GM21390 (cell line): Measurements from ENCODE around the gene IL1RL1.
"Not testable (repeated sequence)": the region's sequence is repeated elsewhere in the genome, so short reads cannot be mapped to it uniquely, and the experiment has no call there.

ENCODE experiments used
- ATAC-seq: cut with Tn5 transposase; IDR thresholded peaks from one replicate; pipeline ENCODE4 v1.9.1; 2021; ENCODE audit not compliant: unreplicated experiment

Gene IL1RL1

DNA sequence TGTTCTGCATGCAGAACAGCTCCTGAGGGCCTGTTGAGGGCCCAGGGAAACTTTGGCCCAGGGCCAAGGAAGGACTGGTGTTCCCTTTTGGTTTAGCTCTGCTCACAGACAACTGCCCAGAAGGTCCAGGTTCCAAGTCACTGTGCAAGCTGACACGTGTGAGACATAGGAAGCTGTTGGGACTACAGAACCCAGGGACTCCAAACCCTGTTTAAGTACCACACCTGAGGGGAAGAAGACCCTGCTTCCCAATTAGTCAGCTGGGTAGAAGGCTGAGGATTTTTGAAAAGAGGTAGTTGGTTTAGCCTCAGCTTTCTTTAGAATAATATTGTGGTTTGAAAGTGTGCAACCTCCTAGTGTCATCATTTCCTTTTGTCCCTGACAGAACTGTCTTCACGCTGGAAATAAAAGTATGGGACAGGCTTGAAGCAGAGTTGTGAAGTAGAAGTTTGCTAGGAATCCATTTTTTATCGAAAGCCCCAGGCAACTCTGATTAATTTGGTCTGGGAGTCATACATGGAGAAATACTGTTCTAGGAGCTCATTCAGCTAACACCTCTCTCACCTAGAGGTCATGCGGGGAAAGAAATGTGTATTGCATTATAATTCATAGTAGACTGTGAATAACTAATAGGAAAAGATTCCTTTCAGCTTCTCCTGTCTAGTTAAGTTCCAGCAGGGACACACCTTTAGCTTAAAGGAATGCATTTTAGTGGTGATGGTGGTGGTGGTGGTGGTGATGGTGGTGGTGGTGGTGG is 19.9 kb upstream of the IL1RL1 start:
- ATAC-seq, result no peak

DNA sequence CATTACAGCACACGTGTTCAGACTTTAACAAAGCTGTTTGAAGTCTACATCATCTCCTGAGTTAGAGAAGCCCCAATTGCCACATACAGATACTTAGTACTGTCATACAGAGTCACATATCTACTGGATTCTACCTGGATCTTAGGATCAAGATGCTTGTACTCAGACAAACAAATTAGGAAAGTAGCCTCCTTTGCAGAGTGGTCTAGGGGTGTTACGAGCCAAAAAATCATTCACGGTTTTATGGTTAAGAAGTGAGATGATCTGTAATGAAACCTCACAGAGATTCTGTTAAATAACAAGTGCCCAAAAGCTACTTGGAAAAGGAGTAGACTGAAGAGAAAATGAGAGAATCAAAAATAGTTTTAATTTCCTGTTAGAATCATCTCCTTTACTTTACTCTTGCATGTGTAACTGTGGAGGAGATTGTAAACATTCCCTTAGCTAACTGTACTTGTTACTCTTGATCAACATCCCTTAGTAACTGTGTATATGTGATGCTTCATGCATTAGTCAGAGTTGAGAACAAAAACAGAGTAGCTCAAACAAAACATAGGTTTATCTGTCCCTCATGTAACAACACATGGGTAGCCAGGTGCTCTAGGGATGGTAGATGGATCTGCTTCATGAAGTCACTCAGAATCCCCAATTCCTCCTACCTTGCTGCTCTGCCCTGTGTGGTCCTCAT is 16.4 kb upstream of the IL1RL1 start:
- no peak for ATAC-seq

DNA sequence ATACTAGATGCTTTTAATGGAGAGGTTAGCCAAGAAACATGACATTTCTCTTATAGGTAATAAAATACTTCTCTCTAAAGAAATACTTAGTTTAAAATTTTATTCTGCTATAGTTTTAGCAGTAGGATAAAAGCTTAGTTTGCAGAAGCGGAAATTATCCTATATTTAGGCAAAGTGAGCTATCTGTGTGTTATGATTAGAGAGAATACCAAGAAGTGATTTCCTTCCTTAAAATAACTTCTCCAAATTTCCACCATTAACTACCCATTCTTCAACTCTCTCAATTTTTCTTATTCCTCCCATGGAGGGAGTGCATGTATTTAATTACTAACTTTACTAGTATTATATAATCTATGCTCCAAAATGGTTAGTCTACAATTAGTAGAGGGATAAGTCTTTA is 15.8 kb upstream of the IL1RL1 start:
- no peak for ATAC-seq

DNA sequence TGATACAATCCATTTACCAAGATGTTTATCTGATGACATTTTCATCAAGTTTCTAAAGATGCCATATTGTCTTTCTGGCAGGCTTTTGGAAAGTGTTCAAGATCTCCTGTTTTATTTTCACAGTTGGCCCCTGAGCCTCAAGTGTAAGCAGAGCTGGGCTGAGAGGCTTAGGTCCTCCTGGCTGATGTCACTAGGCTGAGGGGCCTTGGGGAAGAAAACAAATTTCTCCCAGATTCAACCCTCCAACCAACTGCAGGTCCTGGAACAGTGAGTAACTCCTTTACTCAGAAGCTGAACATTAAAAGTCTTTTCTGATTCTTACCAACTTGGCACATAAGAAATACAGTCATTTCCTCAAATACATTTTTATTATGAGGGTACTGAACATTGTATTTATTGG is 14.9 kb upstream of the IL1RL1 start:
- no peak for ATAC-seq

DNA sequence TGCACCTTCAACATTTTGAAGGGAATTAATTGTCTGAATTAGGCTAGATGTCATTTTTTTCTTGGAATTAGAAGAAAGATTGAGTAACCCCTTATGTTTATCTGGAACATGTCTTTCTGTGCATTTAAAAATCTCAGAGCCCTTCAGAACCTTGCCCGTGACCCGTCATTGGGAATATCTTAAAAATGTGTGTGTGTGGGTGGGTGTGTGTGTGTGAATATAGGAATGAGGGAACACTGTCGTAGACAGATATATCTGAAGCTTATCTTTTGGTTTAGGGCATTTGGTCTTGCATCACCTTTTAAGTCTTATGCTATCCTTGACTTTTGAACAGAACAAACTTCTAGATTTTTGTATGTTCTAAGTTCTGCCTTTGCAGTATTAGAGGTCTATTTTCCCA is 13.5 kb upstream of the IL1RL1 start:
- no peak for ATAC-seq

DNA sequence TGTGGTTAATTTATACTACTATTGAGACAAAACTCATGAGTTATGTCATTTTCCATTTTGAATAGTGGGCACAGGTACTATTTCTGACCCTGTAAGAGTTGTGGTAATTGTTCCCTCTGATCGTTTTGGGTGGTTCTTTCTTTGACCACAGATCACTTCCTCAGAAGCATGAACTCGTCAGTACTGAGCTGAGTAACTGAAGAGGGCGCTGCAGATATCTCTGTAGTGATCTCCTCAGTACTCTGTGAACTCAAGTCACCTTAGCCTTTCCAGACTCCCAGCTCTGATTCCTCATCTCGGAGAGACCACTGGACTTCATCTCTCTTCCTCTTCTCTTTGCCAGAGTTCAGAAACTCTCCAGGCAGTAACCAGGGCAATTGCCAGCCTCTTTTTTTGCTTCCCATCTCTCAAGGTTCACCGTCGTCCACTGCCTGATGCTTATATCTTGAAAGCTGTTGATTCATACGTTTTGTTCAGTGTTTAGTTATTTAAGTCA is 9.4 kb upstream of the IL1RL1 start:
- ATAC-seq, result peak; percentile 87

DNA sequence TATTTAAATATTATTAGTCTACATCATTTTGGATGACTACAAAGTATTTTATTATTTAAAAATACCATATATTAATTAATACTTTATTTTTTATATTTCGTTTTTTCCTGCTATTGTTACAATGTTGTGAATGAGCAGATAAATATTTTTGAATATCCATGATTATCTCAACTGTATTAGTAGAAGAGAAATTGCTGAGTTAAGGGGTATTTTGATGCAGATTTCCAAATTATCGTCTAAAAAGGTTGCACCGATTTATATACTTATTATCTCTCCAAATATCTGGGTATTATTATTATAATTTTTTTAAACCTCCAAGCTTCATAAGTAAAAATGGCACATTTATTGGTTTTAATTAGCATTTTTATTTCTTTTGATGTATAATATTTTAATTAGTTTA is 8.9 kb upstream of the IL1RL1 start:
- ATAC-seq, result no peak

DNA sequence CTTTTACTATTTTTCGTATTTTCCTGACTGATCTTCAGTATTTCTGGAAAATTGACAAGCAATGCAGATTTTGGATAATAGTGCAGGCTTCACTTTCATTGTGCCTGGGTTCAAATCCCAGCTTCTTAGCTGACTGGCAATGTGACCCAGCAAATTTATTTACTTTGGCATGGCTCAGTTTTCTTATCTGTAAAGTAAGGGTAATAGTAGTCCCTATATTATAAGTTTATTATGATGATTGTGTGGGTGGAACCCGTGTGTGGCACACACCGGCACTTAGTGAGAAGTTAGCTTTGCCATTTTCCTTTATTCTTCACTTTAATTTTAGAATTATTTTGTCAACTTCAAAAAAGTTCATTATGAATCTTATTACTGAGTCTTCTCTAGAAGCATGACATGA is 7.8 kb upstream of the IL1RL1 start:
- ATAC-seq, result no peak

DNA sequence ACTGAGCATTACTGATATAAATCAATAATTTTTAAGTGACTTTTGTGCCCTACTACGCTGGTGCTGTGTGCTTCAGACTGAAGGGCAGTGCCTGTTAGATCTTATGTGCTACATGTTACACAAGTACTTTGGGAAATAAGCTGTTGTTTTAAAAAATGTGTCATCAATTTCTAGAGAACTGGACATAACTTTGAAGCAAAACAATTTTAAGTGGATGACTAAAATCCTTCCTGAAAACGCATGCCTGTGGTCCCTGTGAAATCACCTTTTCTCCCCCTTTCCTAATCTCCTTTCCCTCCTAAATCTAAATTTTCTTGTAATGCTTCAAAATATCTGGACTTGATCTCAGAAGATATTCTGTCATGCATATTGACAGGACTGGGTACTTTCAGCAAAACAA is 7.1 kb upstream of the IL1RL1 start:
- no peak for ATAC-seq

DNA sequence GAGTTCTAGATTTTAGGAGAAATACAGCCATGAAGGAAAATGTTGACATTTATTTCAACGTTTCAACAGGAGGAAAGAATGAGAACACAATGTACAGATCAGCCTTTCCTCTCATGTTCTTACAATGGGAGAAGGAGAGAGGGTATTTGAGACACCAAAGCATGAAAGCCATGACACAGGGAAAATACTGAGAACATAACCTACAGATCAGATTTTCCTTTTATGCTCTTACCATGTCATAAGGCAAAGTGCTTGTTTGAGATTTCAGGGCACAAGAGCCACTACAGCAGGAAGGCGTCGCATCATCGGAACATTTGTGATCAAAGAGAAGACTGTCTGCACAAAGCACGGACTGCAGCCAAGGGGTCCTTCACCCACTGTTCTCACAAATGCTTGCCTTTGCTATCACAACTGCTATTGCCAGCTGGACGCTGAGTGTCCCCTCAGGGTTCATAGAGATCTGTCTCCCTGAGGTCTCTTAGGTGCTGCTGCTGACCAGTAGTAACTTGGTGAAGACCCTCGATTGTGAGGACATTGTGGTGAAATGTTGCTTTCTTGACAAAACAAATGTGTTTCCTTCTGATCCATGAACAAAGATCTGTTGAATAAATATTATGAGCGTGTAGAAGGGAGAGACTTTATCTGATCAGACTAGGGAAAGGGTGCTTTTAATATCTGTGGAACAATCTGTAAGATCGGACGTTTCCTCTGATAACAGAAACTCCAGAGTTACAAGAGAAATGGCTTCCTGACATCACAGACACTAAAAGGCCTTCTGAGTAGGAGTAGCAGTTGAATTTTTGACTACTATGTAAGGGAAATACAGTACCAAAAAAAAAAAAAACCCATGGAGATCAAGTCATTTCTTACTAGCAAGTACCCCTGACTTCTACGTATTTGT is 6.4 kb upstream of the IL1RL1 start:
- no peak for ATAC-seq

DNA sequence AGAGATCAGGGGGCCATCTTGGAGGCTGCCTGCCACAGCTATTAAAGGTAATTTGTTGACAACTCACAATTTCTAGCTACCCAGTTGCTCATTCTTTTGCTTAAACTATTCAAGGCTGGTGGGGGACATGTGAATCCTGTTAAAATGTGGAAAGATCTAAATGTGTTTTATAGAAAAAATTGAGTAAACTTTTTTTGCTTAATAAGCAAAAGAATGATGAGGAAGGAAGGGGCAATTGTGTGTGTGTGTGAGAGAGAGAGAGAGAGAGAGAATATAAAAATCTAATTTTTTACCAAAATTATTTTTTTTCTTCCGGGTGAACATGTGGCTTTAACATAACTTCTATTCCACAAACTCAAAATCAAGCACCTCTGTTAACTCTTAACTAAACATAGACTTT is 5.2 kb upstream of the IL1RL1 start:
- no peak for ATAC-seq

DNA sequence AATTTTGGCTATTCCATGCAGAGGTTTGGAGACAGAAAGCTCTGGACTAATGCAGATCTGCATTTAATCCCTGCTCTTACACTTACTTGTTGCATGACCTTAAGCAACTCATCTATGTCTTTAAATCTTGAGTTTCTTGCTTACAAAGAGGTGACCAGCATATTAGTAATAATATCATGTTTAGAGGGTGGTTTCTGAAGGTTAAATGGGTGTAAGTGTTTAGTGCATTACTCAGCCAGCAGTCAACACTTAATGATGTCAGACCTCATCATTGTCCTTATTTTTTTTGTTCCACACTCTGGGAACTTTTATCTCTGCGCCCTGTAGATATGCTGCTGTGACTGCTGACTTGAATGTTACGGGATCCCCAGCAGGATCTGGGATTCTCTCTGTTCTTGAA is 1.7 kb downstream of the IL1RL1 start:
- no peak for ATAC-seq

DNA sequence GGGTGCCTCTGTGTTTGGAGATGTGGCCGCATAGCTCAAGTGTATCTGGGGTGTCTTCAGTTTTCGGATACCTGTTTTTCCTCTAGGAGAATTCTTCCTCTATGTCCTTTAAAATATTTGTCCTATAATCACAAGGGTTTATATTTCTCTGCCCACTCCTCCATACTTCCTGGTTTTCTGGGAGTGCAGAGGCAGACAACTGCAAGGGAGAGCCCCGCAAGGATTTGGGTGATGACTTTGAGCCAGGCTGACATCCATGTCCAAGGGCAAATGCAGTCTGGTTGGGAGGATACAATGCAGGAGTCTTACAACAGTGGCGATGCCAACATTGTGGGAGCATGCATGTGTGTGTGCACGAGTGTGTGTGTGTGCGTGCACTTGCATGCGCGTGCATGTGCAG is 2.1 kb downstream of the IL1RL1 start:
- ATAC-seq, result no peak

DNA sequence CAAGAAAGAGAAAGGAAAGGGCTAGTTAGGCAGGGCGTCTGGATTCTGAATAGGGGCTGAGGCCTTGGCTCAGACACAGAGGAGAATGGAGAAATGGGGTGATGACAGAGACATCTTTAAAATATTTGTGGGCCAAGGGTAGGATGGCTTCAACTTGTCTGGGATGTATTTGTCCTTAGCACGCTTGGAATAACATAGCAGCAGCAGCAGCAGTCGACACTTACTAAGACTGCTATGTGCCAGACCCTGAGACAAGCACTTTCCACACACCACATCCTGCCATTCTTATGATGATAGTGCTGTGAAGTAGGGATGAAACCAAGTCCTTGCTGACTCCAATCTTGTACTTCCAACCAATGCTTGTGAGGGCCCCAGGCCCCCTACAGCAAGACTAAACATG is 2.6 kb downstream of the IL1RL1 start:
- ATAC-seq, result no peak

DNA sequence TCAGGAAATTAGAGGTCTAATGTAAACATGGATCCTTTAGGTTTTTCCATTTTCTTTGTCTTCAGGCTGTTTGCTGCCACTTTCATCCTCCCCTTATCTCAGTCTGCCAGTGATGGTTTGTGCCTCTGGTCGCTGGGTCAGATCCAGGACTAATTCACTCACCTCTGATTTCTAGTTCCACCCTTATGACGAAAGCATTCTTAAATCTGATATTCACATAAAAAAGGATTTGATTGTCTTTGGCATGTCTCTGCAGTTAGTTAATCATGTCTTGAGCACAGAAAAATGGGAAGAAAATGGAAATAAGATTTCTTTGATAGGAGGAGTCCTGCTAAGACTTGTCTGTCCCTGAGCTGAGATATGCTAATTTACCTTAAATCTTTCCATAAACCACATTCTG is 4.6 kb downstream of the IL1RL1 start:
- no peak for ATAC-seq

DNA sequence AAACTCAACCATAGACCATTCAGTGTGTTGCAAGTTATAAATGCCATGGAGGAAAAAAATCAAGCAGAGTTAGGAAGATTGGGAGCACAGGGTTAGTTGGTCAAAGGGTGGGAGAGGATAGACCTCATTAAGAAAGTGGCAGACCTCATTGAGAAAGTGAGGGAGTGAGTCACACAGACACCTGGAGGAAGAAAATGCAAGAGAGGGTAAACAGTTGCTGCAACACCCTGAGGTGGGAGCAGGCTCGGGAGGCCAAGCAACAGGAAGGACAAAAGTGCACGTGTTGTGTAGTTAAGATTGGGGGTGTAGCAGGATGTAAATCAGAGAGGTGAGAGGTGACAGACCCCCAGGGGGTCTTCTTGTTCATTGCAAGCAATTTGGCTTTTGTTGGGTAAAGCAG is 6.4 kb downstream of the IL1RL1 start:
- ATAC-seq, result no peak

DNA sequence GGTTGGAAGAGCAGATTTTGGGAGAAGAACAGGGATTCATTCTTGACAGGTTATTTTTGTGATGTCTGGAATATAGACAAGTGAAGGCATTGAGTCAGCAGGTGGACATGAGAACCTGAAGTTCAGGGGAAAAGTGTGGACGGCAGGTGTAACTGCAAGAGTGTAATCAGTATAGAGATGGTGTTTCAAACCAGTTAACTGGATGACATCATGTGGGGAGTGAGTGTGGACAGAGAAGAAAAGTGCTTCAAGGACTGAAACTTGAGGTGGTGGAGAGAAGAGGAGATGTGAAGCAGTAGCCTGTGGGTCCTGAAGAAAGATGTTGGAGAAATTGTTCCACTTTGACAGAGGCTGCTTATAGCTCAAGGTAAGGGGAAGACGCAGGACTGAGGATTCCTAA is 7.1 kb downstream of the IL1RL1 start:
- ATAC-seq, result no peak

DNA sequence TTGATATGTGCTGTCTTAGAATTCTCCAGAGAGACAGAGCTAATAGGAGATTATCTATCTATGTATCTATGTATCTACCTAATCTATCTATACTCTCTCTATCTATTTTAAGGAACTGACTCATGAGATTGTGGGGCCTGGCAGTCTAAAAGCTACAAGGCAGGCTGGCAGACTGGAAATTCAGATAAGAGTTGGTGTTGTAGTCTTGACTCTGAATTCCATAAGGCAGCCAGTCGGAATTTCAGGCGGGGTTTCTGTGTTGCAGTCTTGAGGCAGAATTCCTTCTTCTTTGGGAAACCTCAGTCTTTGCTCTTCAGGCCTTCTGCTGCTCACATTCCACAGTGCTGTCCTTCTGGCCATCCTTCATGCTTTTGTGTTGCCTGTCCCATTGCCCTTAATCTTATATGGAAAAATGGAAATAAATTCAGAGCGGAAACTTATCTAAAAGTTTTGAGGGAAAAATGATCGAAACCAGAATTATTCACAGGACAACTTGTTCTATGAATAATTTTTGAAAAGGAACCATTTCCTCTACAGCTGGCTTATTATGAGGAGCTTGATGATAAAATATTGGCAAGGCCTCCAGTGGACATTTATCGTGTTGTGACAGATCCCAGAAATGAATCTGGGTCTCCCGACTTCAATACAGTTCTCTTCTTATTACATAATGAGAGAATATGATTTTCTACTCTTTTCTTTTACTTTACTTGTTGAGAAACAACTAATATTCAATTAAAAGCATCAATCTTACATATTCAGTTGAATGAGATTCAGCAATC is 10.8 kb downstream of the IL1RL1 start:
- no peak for ATAC-seq

DNA sequence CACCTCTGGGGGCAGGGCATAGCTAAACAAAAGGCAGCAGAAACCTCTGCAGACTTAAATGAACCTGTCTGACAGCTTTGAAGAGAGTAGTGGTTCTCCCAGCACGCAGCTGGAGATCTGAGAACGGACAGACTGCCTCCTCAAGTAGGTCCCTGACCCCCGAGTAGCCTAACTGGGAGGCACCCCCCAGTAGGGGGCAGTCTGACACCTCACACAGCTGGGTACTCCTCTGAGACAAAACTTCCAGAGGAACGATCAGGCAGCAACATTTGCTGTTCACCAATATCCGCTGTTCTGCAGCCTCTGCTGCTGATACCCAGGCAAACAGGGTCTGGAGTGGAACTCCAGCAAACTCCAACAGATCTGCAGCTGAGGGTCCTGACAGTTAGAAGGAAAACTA is 13.6 kb downstream of the IL1RL1 start:
- ATAC-seq, result not testable (repeated sequence)

DNA sequence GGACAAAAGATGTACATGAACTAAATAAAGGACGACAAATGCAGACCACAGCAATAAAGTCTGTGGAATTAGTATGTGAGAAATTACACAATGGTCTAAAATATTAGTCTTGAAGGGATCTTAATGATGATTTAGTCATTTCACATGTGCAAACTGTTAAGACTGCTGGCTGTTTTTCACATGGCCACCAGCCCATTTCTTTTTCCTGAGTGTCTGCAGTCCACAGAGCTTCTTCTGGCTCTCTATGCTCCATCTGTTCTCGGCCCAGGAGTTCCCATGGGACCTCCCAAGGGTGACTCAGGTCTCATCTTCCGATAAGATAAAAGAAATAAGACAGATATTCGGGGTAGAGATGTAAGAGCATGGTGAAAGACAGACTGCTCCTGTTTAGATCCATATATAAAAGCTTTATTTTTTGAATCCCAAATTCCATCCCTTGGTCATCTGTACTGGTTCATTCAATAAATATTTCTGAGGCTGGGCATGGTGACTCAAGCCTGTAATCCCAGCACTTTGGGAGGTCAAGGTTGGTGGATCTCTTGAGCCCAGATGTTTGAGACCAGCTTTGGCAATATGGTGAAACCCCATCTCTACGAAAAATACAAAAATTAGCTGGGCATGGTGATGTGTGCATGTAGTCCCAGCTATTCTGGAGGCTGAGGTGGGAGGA is 20.1 kb downstream of the IL1RL1 start:
- ATAC-seq, result no peak
